CD8-positive, alpha-beta memory T cell (primary cell): ENCODE results near the gene APPL2. TPM values are rescaled to one million over a fixed set of nuclear protein-coding genes. Genes with fewer than 3 reads are reported as not detected.
"Not testable (repeated sequence)": the region's sequence is repeated elsewhere in the genome, so short reads cannot be mapped to it uniquely, and the experiment has no call there.

ENCODE experiments used
- CTCF ChIA-PET: fragments of 350-600 bp; sonication (Branson Sonifier 250); formaldehyde crosslinking; loops from one replicate; lab custom pipeline; 2021; ENCODE audit warnings: antibody characterized with exemption; lab: Charles Lee
- POLR2A ChIA-PET: fragments of 350-600 bp; sonication (Branson Sonifier 250); formaldehyde crosslinking; loops from one replicate; lab custom pipeline; 2021; ENCODE audit warnings: antibody characterized with exemption; lab: Charles Lee
- DNase-seq, 5 donors: peaks; one replicate each; pipeline versions ENCODE4 v3.0.0 to v3.0.0-alpha.2; 2020 to 2022; ENCODE audit warnings: mixed read lengths in 1 of 5
- H3K27ac ChIP-seq: one replicate; pipeline ENCODE4 v1.7.0; 2013; ENCODE audit warnings: low read depth, mild to moderate bottlenecking, low read length, moderate library complexity
- H3K27me3 ChIP-seq: 2 replicates; pipeline ENCODE4 v1.7.0; 2013; ENCODE audit warnings: low read length, mild to moderate bottlenecking; ENCODE audit not compliant: insufficient read depth, poor library complexity, severe bottlenecking
- H3K36me3 ChIP-seq: 2 replicates; pipeline ENCODE4 v1.7.0; 2013; ENCODE audit warnings: mild to moderate bottlenecking, low read length, moderate library complexity; ENCODE audit not compliant: insufficient read depth
- H3K4me1 ChIP-seq: 2 replicates; pipeline ENCODE4 v1.7.0; 2013; ENCODE audit warnings: mild to moderate bottlenecking, low read length, moderate library complexity; ENCODE audit not compliant: insufficient read depth
- H3K4me3 ChIP-seq: 2 replicates; pipeline ENCODE4 v1.7.0; 2013; ENCODE audit warnings: mild to moderate bottlenecking, low read length
- H3K9me3 ChIP-seq: 2 replicates; pipeline ENCODE4 v1.7.0; 2013; ENCODE audit warnings: mild to moderate bottlenecking, low read length
- H3K27ac Mint-ChIP-seq, 8 donors: one replicate each; pipeline ENCODE4 v1.8.0; 2020 to 2021; ENCODE audit warnings: mixed read lengths in 8 of 8, mild to moderate bottlenecking in 6 of 8, inconsistent platforms in 3 of 8, moderate library complexity in 3 of 8
- H3K27me3 Mint-ChIP-seq, 2 donors: one replicate each; pipeline ENCODE4 v1.8.0; 2020 to 2021; ENCODE audit warnings: mixed read lengths in 2 of 2, mild to moderate bottlenecking in 1 of 2, moderate library complexity in 1 of 2
- H3K36me3 Mint-ChIP-seq, 3 donors: one replicate each; pipeline ENCODE4 v1.8.0; 2020 to 2021; ENCODE audit warnings: mixed read lengths in 3 of 3, inconsistent platforms in 1 of 3, mild to moderate bottlenecking in 1 of 3
- H3K4me1 Mint-ChIP-seq, 3 donors: one replicate each; pipeline ENCODE4 v1.8.0; 2020 to 2021; ENCODE audit warnings: mixed read lengths in 3 of 3, inconsistent platforms in 1 of 3, mild to moderate bottlenecking in 1 of 3
- H3K4me3 Mint-ChIP-seq, 7 donors: one replicate each; pipeline ENCODE4 v1.8.0; 2020 to 2021; ENCODE audit warnings: mixed read lengths in 7 of 7, mild to moderate bottlenecking in 6 of 7, moderate library complexity in 4 of 7, inconsistent platforms in 2 of 7
- H3K9me3 Mint-ChIP-seq, 5 donors: one replicate each; pipeline ENCODE4 v1.8.0; 2020 to 2022; ENCODE audit warnings: mixed read lengths in 5 of 5, mild to moderate bottlenecking in 3 of 5, moderate library complexity in 2 of 5, inconsistent platforms in 1 of 5
- polyA plus RNA-seq: library from polyadenylated mRNA; unstranded; fragments of 300-500 nt; fragmentation: Illumina TruSeq; gene quantifications from one replicate; pipeline ENCODE4 v1.2.3, GENCODE V29; 2021
- total RNA-seq, 2 experiments: library from RNA; stranded (reverse); gene quantifications; one replicate each; pipeline ENCODE4 v1.2.3, GENCODE V29; 2021

The APPL2 gene
- total and polyA plus RNA-seq, 3 experiments from 2014 or later = 14.4 to 18.6 (median 14.9) TPM

DNA sequence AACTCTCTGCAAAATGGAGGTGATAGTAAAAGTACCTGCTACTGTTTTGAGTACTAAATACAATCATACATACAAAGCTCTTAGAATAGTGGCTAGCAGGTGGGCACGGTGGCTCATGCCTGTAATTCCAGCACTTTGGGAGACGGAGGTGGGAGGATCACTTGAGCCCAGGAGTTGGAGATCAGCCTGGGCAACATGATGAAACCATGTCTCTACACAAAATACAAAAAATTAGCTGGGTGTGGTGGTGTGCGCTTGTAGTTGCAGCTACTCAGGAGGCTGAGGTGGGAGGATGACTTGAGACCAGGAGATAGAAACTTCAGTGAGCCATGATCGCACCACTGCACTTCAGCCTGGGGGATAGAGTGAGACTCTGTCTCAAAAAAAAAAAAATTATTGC is 28.8 kb upstream of the APPL2 start:
- no peaks in the 10 kb centered on the region for H3K9me3 Mint-ChIP-seq
- no peaks in the 10 kb centered on the region for H3K27me3 ChIP-seq
- H3K36me3 ChIP-seq = no peaks in the 10 kb centered on the region
- H3K4me1 Mint-ChIP-seq = no peaks in the 10 kb centered on the region
- no peaks in the 10 kb centered on the region for H3K4me1 ChIP-seq
- DNase-seq = no peak
- no peak overlapping the region for H3K4me3 Mint-ChIP-seq
- no peak overlapping the region for H3K4me3 ChIP-seq
- no peak overlapping the region for H3K27ac ChIP-seq
- no peaks in the 10 kb centered on the region for H3K36me3 Mint-ChIP-seq
- H3K27me3 Mint-ChIP-seq = peaks cover 3 to 38% of the 10 kb centered on the region in 2 donors
- no peak overlapping the region for H3K27ac Mint-ChIP-seq
- CTCF ChIA-PET = interaction anchor here (0.7 kb wide), 1 partner anchor 101 kb away, joined by 3 read pairs; no protein-coding TSS in a partner anchor
- H3K9me3 ChIP-seq = no peaks in the 10 kb centered on the region
- POLR2A ChIA-PET = no interaction called here

DNA sequence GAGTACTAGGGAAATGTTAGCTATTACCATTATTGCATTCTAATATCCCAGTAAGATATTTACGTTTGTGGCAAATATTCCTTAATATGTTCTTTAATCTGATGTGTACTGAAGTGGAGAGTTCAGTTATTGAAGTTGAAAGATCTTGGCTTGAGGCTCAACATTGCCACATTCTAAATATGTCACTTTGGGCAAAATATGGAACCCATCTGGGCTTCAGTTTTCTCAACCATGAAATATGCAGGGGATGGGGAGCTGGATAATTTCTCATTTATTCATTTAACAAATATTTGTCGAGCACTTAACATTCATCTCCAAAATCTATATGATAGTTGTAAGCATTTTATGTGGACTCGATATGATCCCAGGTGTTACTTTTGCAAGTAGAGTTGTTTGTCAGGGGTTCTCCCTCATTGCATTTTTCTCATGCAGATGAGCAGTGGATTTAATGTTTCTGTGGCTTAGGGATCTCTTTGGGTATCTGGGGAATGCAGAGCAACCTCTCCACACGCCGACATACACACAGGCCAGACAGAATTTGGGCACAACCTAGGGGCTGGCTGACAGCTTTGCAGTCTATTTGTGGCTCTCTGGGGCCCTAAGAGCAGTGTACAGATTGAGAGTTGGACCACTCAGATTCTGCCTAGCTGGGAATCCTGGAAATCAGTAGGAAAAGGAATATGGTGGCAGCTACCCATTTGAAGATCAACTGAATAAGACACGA is 26.6 kb upstream of the APPL2 start:
- no peaks in the 10 kb centered on the region for H3K27me3 ChIP-seq
- no peak overlapping the region for H3K27ac Mint-ChIP-seq

GRCh38 chr12:105261010-105261409 is 25.0 kb upstream of the APPL2 start:
- no peaks in the 10 kb centered on the region for H3K36me3 ChIP-seq
- H3K27me3 ChIP-seq = no peaks in the 10 kb centered on the region
- H3K27me3 Mint-ChIP-seq = peaks cover 3 to 49% of the 10 kb centered on the region in 2 donors
- H3K4me1 Mint-ChIP-seq = no peaks in the 10 kb centered on the region
- no peak overlapping the region for H3K27ac Mint-ChIP-seq
- DNase-seq = no peak
- ChIA-PET CTCF (no interaction called here), POLR2A (no interaction called here)
- no peaks in the 10 kb centered on the region for H3K36me3 Mint-ChIP-seq
- H3K27ac ChIP-seq = no peak overlapping the region
- no peaks in the 10 kb centered on the region for H3K9me3 Mint-ChIP-seq
- H3K4me3 ChIP-seq = no peak overlapping the region
- H3K9me3 ChIP-seq = no peaks in the 10 kb centered on the region
- H3K4me3 Mint-ChIP-seq = no peak overlapping the region
- no peaks in the 10 kb centered on the region for H3K4me1 ChIP-seq

More for the DNA sequence above, 26.6 kb upstream of the APPL2 start:
- DNase-seq = no peak
- H3K4me1 Mint-ChIP-seq = no peaks in the 10 kb centered on the region
- Histone ChIP-seq H3K27ac (no peak overlapping the region), H3K4me3 (no peak overlapping the region), H3K9me3 (no peaks in the 10 kb centered on the region), H3K4me1 (no peaks in the 10 kb centered on the region), H3K36me3 (no peaks in the 10 kb centered on the region)
- POLR2A ChIA-PET = no interaction called here
- CTCF ChIA-PET = no interaction called here
- H3K4me3 Mint-ChIP-seq = no peak overlapping the region
- no peaks in the 10 kb centered on the region for H3K36me3 Mint-ChIP-seq
- H3K9me3 Mint-ChIP-seq = no peaks in the 10 kb centered on the region
- peaks cover 3 to 49% of the 10 kb centered on the region in 2 donors for H3K27me3 Mint-ChIP-seq

DNA sequence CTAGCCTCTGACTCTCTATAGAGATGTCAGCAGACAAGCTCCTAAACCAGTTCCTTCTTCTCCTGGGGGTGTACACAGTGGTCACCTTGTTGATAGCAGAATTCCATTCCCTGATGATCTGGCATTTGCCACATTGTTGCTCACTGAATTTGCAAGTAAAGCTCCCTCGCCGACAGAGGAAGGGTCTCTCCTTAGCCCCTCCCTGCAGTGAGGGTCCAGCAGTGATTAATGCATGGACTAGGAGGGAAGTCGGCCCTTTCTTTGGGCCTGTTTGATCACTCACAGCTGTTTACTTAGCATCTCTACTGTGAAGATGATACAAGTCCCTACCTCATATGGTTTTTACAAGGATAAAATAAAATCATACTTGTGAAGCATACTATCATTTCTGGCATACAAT is 23.3 kb upstream of the APPL2 start:
- Histone ChIP-seq H3K4me3 (no peak overlapping the region), H3K4me1 (no peaks in the 10 kb centered on the region), H3K27ac (no peak overlapping the region), H3K9me3 (no peaks in the 10 kb centered on the region), H3K36me3 (no peaks in the 10 kb centered on the region), H3K27me3 (no peaks in the 10 kb centered on the region)
- no peaks in the 10 kb centered on the region for H3K9me3 Mint-ChIP-seq
- H3K27me3 Mint-ChIP-seq = peaks cover 3 to 49% of the 10 kb centered on the region in 2 donors
- H3K4me3 Mint-ChIP-seq = no peak overlapping the region
- H3K27ac Mint-ChIP-seq = no peak overlapping the region
- no peak for DNase-seq
- no peaks in the 10 kb centered on the region for H3K36me3 Mint-ChIP-seq
- CTCF ChIA-PET = interaction anchor here (1.6 kb wide), 1 partner anchor 9 kb away, joined by 3 read pairs; no protein-coding TSS in a partner anchor
- H3K4me1 Mint-ChIP-seq = no peaks in the 10 kb centered on the region
- POLR2A ChIA-PET = interaction anchor here (0.5 kb wide), 1 partner anchor 987 kb away, joined by 3 read pairs; no protein-coding TSS in a partner anchor

GRCh38 chr12:105257321-105257728 is 21.4 kb upstream of the APPL2 start:
- Histone ChIP-seq H3K9me3 (no peaks in the 10 kb centered on the region), H3K4me3 (no peak overlapping the region), H3K27me3 (no peaks in the 10 kb centered on the region), H3K36me3 (no peaks in the 10 kb centered on the region), H3K27ac (no peak overlapping the region), H3K4me1 (no peaks in the 10 kb centered on the region)
- Mint-ChIP-seq H3K4me3 (no peak overlapping the region), H3K4me1 (no peaks in the 10 kb centered on the region), H3K36me3 (no peaks in the 10 kb centered on the region), H3K9me3 (no peaks in the 10 kb centered on the region), H3K27me3 (peaks cover 3 to 34% of the 10 kb centered on the region in 2 donors), H3K27ac (no peak overlapping the region)
- DNase-seq = no peak
- POLR2A ChIA-PET = no interaction called here
- CTCF ChIA-PET = no interaction called here

- ChIA-PET CTCF (no interaction called here), POLR2A (no interaction called here)
- DNase-seq = no peak
- Mint-ChIP-seq H3K4me1 (no peaks in the 10 kb centered on the region), H3K4me3 (no peak overlapping the region), H3K9me3 (no peaks in the 10 kb centered on the region), H3K36me3 (no peaks in the 10 kb centered on the region), H3K27me3 (peaks cover 0 to 30% of the 10 kb centered on the region in 2 donors), H3K27ac (no peak overlapping the region)
- Histone ChIP-seq H3K4me1 (no peaks in the 10 kb centered on the region), H3K27me3 (no peaks in the 10 kb centered on the region), H3K36me3 (no peaks in the 10 kb centered on the region), H3K27ac (no peak overlapping the region), H3K9me3 (no peaks in the 10 kb centered on the region), H3K4me3 (no peak overlapping the region)
Measured at GRCh38 chr12:105256921-105257320, 20.9 kb upstream of the APPL2 start.

GRCh38 chr12:105256431-105256830 is 20.5 kb upstream of the APPL2 start:
- peaks cover 0 to 25% of the 10 kb centered on the region in 2 donors for H3K27me3 Mint-ChIP-seq
- DNase-seq, H3K4me1 ChIP-seq, H3K9me3 ChIP-seq, H3K36me3 ChIP-seq, CTCF ChIA-PET, H3K9me3 Mint-ChIP-seq, H3K4me3 ChIP-seq, H3K4me3 Mint-ChIP-seq, H3K36me3 Mint-ChIP-seq, POLR2A ChIA-PET, H3K27ac ChIP-seq, H3K4me1 Mint-ChIP-seq, H3K27me3 ChIP-seq: not testable (repeated sequence)
- peak overlapping the region in 1 of 8 donors; percentile 2 for H3K27ac Mint-ChIP-seq

- H3K9me3 ChIP-seq = no peaks in the 10 kb centered on the region
- no peaks in the 10 kb centered on the region for H3K36me3 ChIP-seq
- ChIA-PET CTCF (no interaction called here), POLR2A (no interaction called here)
- H3K4me3 ChIP-seq = no peak overlapping the region
- Mint-ChIP-seq H3K27ac (peak overlapping the region in 1 of 8 donors; percentile 2), H3K4me3 (no peak overlapping the region), H3K9me3 (no peaks in the 10 kb centered on the region), H3K36me3 (no peaks in the 10 kb centered on the region), H3K4me1 (no peaks in the 10 kb centered on the region), H3K27me3 (peaks cover under 1 to 21% of the 10 kb centered on the region in 2 donors)
- H3K27ac ChIP-seq = no peak overlapping the region
- no peaks in the 10 kb centered on the region for H3K27me3 ChIP-seq
- no peaks in the 10 kb centered on the region for H3K4me1 ChIP-seq
- DNase-seq = no peak
Measured at GRCh38 chr12:105256011-105256410, 20.0 kb upstream of the APPL2 start.
